ENCODE measurements around the gene CHPF.

- TF ChIP-seq CTCF (conservative IDR thresholded peaks at IDR 0.05; ENCODE audit: low read length) = no peak
- TF ChIP-seq EZH2phosphoT487 (IDR thresholded peaks at IDR 0.05; ENCODE audit: borderline replicate concordance, low read depth, low read length) = no peak
Measured at GRCh38 chr2:219507581-219508443, 35.8 kb downstream of the CHPF start.

All from OCI-LY7 (cell line).